GM19438 (cell line): Measurements from ENCODE around the gene PLEKHG4B.

Experiments
- ATAC-seq: cut with Tn5 transposase; IDR thresholded peaks from one replicate; pipeline ENCODE4 v1.9.1; 2021; ENCODE audit warnings: low read depth; ENCODE audit not compliant: unreplicated experiment

PLEKHG4B gene

DNA sequence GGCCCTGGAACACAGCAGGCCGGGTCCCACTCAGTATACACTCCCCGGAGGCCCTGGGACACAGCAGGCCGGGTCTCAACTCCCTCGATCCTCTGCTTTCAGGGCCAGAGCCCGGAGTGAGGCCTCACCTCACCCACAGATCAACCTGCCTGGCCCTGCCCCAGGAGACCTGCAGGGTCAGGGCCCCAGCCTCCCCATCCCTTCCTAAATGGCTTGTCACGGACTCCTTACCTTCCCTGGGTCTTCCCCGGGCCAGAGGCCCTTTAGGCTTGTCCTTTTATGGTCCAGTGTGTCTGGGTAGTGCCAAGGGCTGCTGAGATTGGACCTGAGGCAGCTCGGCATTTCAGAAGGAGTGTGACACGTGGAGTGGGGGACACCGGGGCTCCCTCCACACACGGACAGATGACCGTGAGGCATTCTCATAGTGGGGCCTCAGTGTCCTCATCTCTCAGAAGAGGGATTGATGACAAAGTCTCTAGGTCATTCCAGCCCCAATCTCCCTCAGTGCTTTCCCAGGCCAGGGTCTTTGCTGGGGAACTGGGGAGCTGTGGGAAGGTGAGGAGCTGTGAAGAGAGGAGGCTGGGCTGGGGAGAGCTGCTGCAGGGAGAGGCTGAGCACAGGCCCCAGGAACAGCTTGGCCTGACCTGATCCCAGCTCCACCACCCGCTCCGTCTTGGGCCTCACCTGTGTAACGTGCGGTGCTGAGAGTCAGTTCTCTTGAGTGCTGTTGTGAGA, 18.0 kb upstream of the PLEKHG4B start:
- ATAC-seq, result no peak

DNA sequence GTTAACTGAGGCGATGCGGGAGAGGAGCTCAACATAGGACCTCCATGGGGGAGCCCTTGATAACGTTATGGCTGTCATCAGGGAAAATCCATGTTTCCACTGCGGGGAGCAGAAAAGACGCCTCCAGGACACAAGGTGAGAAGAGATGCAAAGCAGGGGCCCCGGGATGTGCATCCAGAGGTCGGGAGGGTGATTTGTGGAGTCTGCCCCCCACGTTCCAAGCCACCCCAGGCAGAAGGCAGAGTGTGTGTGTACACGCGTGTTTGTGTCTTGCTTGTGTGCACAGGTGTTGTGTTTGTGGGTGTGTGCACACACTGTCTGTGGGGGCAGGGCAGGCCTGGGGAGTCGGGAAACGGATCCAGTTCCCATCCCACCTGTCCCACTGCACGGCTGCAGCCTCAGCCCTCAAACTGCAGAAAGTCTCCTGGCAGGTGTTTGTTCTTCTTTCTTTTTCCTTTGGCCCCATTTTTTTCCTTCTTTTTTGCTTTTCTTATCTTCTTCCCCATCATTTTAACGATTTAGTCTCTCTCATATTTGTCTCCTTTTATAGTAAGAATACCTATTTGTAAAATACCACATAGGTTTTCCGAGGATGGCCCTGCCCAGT, 17.4 kb upstream of the PLEKHG4B start:
- ATAC-seq, result no peak

DNA sequence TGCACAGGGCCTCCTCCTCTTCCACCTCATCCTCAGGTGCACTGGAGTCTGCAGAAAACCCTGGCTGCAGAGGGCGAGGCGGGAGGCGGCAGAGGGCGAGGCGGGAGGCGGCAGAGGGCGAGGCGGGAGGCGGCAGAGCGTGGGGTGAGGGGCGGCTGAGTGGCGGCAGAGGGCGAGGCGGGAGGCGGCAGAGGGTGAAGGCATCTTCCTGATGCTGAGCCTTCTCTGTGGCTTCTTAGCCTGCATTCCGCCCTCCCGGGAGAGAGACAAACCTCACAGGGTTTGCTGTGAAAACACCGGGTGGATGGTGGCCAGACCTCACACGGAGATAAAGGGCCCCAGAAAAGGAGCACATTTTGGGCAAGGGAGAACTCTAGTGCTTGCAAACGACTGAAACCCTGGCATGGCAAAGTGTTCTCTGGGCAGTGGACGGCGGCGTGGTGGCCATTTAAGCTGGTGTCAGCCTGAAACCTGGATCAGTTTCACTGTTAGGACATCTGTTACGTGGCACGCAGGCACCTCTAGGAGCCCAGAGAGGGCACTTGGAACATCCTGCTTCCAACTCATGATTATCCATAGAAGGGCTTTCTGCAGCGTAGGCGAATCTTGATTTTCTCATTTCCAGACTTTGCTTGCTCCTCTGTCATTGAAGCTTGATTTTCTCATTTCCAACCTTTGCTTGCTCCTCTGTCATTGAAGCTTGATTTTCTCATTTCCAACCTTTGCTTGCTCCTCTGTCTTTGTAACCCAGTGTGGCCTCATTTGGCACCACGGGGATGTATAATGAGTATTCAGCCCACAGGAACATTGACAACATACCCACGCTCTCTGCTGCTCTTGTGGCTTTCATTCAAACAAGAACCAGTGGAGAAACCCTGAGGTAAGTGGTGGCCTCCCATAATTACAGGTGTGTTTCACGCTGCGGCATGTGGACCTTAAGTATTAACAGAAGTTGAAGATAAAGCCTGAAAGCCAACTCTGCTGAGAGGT, 16.3 kb upstream of the PLEKHG4B start:
- no peak for ATAC-seq

DNA sequence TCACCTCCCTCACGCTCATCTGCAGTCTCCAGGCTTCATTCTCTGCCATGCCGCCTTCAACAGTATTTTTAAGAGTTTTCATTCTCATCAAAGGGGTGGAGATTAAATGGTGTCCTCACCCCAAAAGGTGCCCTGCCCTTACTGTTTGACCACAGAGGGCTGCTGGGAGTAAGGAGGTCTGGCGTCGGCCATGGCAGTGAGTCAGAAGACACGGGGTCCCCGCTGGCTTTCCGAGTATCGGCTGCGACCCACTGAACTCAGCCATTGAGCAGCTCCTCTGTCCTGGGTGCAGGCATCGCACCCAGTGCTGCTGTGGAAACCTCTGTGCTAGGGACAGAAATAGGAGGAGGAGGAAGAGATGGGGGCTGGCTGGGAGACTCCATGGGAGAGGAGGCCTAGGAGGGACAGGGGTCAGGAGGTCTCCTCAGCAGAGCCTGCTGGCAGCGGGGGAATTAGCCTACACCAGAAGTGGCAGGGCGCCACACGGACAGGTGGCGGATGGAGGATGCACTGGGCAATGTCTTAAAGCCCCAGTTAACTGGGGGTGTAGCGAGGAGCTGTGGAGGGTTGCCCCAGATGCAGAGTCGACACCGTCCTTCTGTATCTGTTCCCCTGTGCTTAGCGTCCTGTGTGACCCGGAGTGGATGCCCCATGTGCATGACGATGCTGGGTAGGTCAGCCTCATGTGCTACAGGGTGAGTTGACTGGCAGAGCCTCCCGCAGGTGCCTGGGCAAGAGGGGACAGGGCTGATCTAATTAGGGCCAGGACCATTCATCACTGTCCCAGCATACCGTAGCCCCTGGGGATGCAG, 15.4 kb upstream of the PLEKHG4B start:
- no peak for ATAC-seq

DNA sequence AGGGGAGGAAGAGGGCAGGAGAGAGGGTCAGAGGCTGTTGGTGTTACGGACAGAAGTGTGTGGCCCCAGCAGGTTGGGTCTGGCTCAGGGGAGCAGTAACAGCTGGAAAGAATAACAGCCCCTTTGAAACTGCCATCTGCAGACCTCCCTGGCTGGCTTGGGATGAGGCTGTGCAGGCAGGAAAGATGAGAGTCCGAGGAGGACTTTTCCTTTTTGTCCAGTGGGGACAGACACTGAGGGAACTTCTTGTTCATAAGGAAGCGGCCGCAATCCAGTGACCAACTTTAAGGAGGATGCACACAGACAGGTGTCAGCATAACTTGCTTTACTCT, 14.8 kb upstream of the PLEKHG4B start:
- no peak for ATAC-seq

DNA sequence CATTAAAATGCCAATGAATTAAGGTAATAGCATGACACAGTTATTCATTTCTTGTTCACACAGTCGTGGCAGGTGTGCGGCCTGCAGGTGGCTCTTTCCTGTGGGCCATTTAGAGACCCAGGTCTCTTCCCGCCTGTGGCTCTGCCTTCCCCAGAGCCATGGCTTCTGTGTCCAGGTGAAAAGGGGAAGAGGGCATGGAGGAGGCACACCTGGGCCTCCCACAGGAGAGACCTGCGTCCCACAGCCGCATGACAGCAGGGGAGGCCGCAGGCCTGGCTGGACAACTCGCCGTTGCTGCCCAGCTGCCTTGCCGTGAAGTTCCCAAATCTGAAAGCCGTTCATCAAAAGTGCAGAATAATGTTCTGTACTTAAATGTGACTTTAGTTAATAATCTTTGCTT, 14.4 kb upstream of the PLEKHG4B start:
- no peak for ATAC-seq

- no peak for ATAC-seq
Measured at GRCh38 chr5:77957-78804, 13.8 kb upstream of the PLEKHG4B start.

DNA sequence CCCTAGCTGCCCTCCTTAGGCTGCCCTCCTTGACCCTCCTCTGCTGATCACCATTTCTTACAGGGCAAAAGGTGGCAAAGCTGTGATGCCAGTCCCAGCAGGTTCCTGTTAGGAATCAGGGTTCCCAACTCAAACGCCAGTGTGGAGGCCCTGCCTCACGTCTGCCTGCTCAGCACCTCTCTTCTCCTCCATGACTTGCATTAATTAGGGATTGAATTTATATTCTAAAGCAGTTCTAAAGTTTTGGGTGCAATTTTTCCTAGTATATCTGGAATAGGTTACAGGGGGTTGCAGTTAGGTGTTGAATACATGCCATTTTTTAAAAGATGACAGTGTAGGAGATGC, 13.2 kb upstream of the PLEKHG4B start:
- no peak for ATAC-seq

- no peak for ATAC-seq
Measured at GRCh38 chr5:79263-79662, 12.7 kb upstream of the PLEKHG4B start.

DNA sequence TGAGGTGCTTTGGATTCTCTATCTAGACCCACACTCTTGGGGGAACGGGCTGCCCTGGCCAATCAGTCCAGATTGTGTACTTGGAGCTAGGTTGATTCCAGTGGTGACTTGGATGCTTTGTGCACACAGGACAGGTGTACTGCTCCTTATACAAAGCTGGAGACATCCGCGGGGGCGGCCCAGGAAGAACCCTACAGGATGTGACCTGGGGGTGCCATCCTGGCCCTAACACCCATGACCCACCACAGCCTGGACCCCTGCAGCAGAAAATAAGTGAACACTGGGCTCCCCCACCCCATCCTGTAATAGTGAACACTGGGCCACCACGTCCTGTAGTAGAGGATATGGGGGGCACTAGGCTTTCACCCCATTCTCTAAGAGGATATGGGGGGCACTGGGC, 12.1 kb upstream of the PLEKHG4B start:
- ATAC-seq, result no peak

GRCh38 chr5:81391-82021, 10.5 kb upstream of the PLEKHG4B start:
- ATAC-seq, result no peak

- ATAC-seq, result no peak
Measured at GRCh38 chr5:82097-82496, 9.9 kb upstream of the PLEKHG4B start.

GRCh38 chr5:82570-82969, 9.4 kb upstream of the PLEKHG4B start:
- ATAC-seq, result no peak

- ATAC-seq, result no peak
Measured at GRCh38 chr5:83029-83428, 8.9 kb upstream of the PLEKHG4B start.

DNA sequence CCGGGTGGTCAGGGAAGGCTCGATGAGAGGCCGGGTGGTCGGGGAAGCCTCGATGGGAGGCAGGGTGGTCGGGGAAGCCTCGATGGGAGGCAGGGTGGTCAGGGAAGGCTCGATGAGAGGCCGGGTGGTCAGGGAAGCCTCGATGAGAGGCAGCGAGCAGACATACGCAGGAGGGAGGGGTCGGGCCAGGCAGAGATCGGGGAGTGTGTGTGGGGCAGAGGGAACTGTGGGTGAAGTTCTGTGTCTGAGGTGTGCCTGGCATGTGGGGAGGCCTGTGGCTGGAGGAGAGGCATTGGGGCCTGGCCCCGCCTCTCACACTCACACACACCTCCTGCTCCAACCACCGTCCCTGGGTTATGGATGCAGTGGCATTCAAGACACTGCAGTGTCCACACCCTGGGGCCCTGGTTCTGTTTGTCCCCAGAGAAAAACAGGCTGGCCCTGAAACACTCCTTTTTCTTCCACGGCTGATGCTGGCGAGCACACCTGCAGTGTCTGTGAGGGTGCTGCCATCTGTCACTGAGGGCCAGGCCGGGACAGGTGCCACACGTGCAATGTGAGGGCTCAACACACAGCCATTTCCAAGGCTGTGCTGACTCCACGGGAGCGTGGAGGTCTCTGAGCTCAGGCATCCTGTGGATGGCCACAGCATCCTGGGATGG, 6.5 kb upstream of the PLEKHG4B start:
- ATAC-seq, result no peak

DNA sequence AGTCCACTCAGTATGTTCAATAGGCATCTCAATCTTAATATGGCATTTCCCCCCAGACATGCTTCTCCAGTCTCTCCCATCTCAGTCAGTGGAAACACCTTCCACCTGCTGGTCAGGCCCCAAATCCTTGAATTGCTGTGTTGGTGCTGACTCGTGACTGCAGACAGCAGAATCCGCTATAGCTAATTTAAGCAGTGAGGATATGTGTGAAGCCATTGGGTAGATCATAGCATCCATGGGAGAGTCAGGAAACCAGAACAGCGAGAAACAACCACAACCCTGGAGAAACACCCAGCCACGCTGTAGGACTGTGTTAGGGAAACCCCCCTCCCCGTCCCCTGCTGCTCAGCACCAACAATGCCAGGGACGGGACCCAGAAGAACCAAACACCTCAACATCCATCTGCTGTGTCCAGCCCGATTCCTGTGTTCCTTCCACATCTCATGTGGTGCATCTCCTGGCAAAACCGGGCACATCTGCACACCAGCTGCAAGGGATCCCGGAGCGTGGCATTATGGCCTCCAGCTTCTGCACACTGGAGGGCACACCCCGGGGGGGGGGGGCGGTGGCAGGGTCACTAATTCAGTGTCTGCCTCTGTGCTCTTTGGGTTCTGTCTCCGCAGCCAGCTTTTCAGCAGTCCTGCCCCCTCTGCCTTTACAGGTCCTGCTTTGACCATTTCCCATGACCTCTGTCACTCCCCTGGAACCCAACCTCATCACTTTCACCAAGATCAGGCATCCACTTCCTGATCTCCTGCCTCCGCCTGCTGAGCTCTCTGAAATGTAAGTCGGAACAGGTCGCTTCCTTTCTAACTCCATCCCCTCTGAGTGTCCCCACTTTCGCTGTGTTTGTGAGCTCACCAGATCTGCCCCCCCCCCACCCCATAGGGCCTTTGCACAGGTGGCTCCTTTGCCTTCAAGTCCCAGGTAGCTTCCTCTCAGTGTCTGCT, 2.4 kb upstream of the PLEKHG4B start:
- ATAC-seq, result no peak

DNA sequence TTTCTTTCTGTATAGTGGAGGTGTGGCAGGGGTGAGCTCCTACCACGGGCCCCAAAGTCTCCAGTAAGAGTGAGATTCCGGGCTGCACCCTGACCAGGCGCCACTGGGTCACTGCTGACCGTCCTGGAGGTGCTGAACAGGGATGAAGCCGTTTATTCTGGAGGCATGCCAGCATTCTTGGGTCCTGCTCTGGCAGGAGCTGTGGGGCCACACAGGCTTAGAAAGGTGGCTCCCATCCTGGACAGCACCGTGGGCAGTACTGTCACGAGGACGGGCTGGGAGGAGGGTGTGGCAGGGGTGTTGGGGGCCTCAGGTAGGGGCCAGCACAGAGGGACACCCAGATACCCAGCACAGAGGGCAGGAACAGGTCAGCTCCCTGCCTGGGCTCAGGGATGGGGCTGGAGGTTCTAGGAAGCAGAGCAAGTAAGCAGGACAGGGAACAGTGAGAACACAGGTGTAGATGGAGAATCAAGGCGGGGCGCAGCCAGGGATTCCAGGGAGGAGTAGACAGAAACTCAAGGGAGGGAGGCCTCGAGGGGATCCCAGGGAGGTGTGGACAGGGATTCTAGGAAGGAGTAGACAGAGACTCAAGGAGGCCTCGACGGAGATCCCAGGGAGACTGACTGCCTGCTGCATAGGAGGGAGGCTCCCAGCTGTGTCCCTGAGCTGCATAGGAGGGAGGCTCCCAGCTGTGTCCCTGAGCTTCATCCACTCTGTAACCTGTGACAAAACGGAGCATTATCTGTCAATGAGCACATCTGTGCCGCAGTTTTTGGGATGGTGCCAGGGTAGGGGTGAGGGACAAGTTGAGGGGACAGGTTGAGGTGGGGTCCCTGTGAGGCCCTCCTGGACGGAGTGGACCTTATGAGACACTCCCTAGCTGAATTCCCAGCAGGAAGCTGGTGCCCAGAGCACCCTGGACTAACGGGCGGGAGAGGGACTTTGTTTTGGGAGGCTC, 1.1 kb upstream of the PLEKHG4B start:
- no peak for ATAC-seq
